ENCODE results near the gene COBLL1.

Gene COBLL1

GRCh38 chr2:164813535-164813934, 28.1 kb downstream of the COBLL1 start:
- DNase-seq (ENCODE audit: extremely low read depth, low read depth) = no peak
- no peak for TF ChIP-seq CTCF (IDR thresholded peaks at IDR 0.05; ENCODE audit: low read depth, low read length, missing control alignments)
- H3K4me3 ChIP-seq (replicated peaks; ENCODE audit: low read depth, low read length) = no peak overlapping the region

- no peak for TF ChIP-seq CTCF (IDR thresholded peaks at IDR 0.05; ENCODE audit: low read depth, low read length, missing control alignments)
- no peak for DNase-seq (ENCODE audit: extremely low read depth, low read depth)
- H3K4me3 ChIP-seq (replicated peaks; ENCODE audit: low read depth, low read length) = no peak overlapping the region
These were observed 29.2 kb downstream of the COBLL1 start for GRCh38 chr2:164812378-164812777.

- TF ChIP-seq CTCF (IDR thresholded peaks at IDR 0.05; ENCODE audit: low read depth, low read length, missing control alignments) = no peak
- no peak for DNase-seq (ENCODE audit: extremely low read depth, low read depth)
- no peak overlapping the region for H3K4me3 ChIP-seq (replicated peaks; ENCODE audit: low read depth, low read length)
These were observed 29.8 kb downstream of the COBLL1 start for GRCh38 chr2:164811819-164812218.

- H3K4me3 ChIP-seq (replicated peaks; ENCODE audit: low read depth, low read length) = no peak overlapping the region
- no peak for TF ChIP-seq CTCF (IDR thresholded peaks at IDR 0.05; ENCODE audit: low read depth, low read length, missing control alignments)
- DNase-seq (ENCODE audit: extremely low read depth, low read depth) = no peak
These were observed 30.8 kb downstream of the COBLL1 start for GRCh38 chr2:164810843-164811242.

- no peak overlapping the region for H3K4me3 ChIP-seq (replicated peaks; ENCODE audit: low read depth, low read length)
- no peak for DNase-seq (ENCODE audit: extremely low read depth, low read depth)
- no peak for TF ChIP-seq CTCF (IDR thresholded peaks at IDR 0.05; ENCODE audit: low read depth, low read length, missing control alignments)
These were observed 32.8 kb downstream of the COBLL1 start for GRCh38 chr2:164808776-164809175.

- no peak overlapping the region for H3K4me3 ChIP-seq (replicated peaks; ENCODE audit: low read depth, low read length)
- no peak for DNase-seq (ENCODE audit: extremely low read depth, low read depth)
- TF ChIP-seq CTCF (IDR thresholded peaks at IDR 0.05; ENCODE audit: low read depth, low read length, missing control alignments) = no peak
These were observed 37.7 kb downstream of the COBLL1 start for GRCh38 chr2:164803776-164804466.
